ENCODE results near the gene ATP1A3. TPM values are rescaled to one million over a fixed set of nuclear protein-coding genes. Genes with fewer than 3 reads are reported as not detected.
"Not testable (repeated sequence)": the region's sequence is repeated elsewhere in the genome, so short reads cannot be mapped to it uniquely, and the experiment has no call there.

ATP1A3 gene
- total RNA-seq, result 10 to 100 TPM in 2 of 9 donors, 1 to 10 TPM in 3, under 1 TPM in 3, not detected in 1; 0.11 to 35.0 (median 3.5) TPM
- 10 to 100 TPM in 1 of 3 donors, 1 to 10 TPM in 2; 4.1 to 14.2 (median 10.0) TPM for polyA plus RNA-seq
- long read RNA-seq, donor 1, partial matches to known transcripts, result 0 of 1 reads
- long read RNA-seq, donor 1, other reads (novel, unspliced or antisense), result 0 of 1 reads
- long read RNA-seq, donor 2, partial matches to known transcripts, result 0 of 1 reads
- long read RNA-seq, donor 2, other reads (novel, unspliced or antisense), result 0 of 1 reads
- long read RNA-seq, donor 3, result 0 reads
- long read RNA-seq, donor 4, result 0 reads
- long read RNA-seq, donor 5, result 0 reads
- long read RNA-seq, donor 6, result 0 reads
- long read RNA-seq, donor 7, result 0 reads
- long read RNA-seq, donor 8, result 0 reads
- long read RNA-seq, donor 9, result 0 reads
- long read RNA-seq, donor 10, result 0 reads

DNA sequence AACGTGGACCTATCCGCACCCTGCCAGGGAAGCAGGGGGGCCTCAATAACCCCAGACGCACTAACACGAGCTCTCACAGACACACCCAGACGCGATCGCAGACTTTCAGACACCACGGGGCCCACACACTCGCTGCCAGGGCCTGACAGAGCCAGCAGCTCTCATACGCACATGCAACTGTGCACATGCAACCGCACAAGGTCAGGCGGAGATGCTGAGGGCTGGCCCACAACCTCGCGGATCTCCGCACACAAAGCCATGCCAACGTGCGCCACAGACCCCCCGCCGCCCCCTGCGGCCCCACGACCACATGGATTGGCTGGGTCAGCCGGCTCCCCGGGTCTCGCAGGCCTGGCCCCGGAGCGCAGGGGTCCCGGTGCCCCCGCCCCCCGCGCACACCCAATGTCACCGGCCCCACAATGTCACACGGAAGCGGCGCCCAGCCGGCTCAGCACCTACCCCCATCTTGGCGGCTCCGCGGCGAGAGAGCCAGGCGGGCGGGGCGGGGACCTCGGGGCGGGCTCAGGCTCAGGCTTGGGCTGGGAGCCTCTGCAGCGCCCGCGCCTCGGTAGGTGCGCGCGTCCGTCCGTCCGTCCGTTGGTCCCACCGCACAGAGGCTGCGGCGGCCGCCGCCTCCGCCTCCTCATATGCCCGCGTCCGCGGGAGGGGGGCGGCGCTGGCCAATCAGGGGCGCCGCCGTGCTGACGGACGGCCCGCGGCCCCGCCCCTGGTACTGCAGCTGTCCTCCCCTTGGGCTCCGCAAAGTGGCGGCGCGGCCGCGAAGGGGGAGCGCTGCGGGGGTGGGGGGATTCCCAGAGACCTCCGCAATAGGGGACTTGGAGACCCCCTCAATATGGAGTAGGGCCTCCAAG is at the start of gene ATP1A3:
Gene ATP1A3 (minus strand): TSS at position 619 of the 872 bp plus-strand sequence. CDS start 154 bp downstream, at position 465.
- Histone ChIP-seq H3K9me3 (replicated peaks in 1 of 3) (no peaks in the 10 kb centered on the region), H3K4me3 (peak within 1 kb of the TSS in 2 of 4 donors; percentile 16 to 50), H3K27ac (no peak within 1 kb of the TSS), H3K36me3 (replicated peaks in 1 of 2) (no peaks in the 10 kb centered on the region), H3K4me1 (replicated peaks in 1 of 2) (peaks cover 0 to 7% of the 10 kb centered on the region in 2 donors), H3K27me3 (peaks cover 54% of the 10 kb centered on the region)
- WGBS, 4 donors, result 0 to 1% (median 0%) methylated on average over 4 to 81 of the region's 84 CpGs
- intact Hi-C loops (cut with DNase I), result no loop called here
- DNase-seq, result peak in 5 of 7 donors; percentile 16 to 76 (median 40)
- TF ChIP-seq, protein P1, sequence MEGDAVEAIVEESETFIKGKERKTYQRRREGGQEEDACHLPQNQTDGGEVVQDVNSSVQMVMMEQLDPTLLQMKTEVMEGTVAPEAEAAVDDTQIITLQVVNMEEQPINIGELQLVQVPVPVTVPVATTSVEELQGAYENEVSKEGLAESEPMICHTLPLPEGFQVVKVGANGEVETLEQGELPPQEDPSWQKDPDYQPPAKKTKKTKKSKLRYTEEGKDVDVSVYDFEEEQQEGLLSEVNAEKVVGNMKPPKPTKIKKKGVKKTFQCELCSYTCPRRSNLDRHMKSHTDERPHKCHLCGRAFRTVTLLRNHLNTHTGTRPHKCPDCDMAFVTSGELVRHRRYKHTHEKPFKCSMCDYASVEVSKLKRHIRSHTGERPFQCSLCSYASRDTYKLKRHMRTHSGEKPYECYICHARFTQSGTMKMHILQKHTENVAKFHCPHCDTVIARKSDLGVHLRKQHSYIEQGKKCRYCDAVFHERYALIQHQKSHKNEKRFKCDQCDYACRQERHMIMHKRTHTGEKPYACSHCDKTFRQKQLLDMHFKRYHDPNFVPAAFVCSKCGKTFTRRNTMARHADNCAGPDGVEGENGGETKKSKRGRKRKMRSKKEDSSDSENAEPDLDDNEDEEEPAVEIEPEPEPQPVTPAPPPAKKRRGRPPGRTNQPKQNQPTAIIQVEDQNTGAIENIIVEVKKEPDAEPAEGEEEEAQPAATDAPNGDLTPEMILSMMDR (IDR thresholded peaks at IDR 0.05), result no peak
- TF ChIP-seq POLR2A (IDR thresholded peaks at IDR 0.05), result no peak

- Histone ChIP-seq H3K4me1 (replicated peaks in 1 of 2) (no peaks in the 10 kb centered on the region), H3K36me3 (replicated peaks in 1 of 2) (no peaks in the 10 kb centered on the region), H3K27ac (no peak overlapping the region), H3K27me3 (no peaks in the 10 kb centered on the region), H3K9me3 (replicated peaks in 1 of 3) (no peaks in the 10 kb centered on the region), H3K4me3 (no peak overlapping the region)
- DNase-seq, result no peak
- intact Hi-C loops (cut with DNase I), result no loop called here
- WGBS, 4 donors, result 85 to 87% (median 86%) methylated on average over 14 to 30 of the region's 30 CpGs
- TF ChIP-seq, protein P1 (IDR thresholded peaks at IDR 0.05), result no peak
- TF ChIP-seq POLR2A (IDR thresholded peaks at IDR 0.05), result no peak
Measured at GRCh38 chr19:42042455-42043170, 48.6 kb upstream of the ATP1A3 start.

DNA sequence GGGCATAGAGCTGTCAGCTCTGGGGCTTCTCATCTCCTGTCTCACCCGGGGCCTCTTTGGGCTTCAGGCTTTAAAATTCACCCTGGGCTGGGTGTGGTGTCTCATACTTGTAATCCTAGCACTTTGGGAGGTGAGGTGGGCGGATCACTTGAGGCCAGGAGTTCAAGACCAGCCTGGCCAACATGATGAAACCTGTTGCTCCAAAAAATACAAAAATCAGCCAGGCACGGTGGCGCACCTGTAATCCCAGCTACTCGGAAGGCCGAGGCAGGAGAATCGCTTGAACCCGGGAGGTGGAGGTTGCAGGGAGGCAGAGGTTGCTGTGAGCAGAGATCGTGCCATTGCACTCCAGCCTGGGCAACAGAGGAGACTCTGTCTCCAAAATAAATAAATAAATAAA is 46.5 kb upstream of the ATP1A3 start:
- H3K27me3 ChIP-seq; H3K4me1 ChIP-seq (replicated peaks in 1 of 2); H3K36me3 ChIP-seq (replicated peaks in 1 of 2); H3K9me3 ChIP-seq (replicated peaks in 1 of 3); DNase-seq; intact Hi-C loops (cut with DNase I); H3K4me3 ChIP-seq; H3K27ac ChIP-seq: not testable (repeated sequence)
- 86 to 95% (median 89%) methylated on average over 8 to 9 of the region's 9 CpGs for WGBS, 4 donors

- Histone ChIP-seq H3K4me1 (replicated peaks in 1 of 2) (no peaks in the 10 kb centered on the region), H3K27me3 (no peaks in the 10 kb centered on the region), H3K4me3 (no peak overlapping the region), H3K9me3 (replicated peaks in 1 of 3) (no peaks in the 10 kb centered on the region), H3K36me3 (replicated peaks in 1 of 2) (no peaks in the 10 kb centered on the region), H3K27ac (no peak overlapping the region)
- DNase-seq, result no peak
- no peak for TF ChIP-seq POLR2A (IDR thresholded peaks at IDR 0.05)
- TF ChIP-seq, protein P1 (IDR thresholded peaks at IDR 0.05), result no peak
- intact Hi-C loops (cut with DNase I), result no loop called here
Measured at GRCh38 chr19:42040031-42040430, 46.0 kb upstream of the ATP1A3 start.

Data from adrenal gland (tissue), 19 donors.